A549 (cell line): ENCODE results near the gene SRGN. TPM values are rescaled to one million over a fixed set of nuclear protein-coding genes. Genes with fewer than 3 reads are reported as not detected.

Experiments used
- ATAC-seq, 2 experiments: fragments of 200-7000 bp in 1 of 2; fragments of >200 bp in 1 of 2; cut with Nextera tagmentation in 1 of 2; cut with Tn5 transposase in 1 of 2; 3 replicates each; pipeline versions ENCODE4 v1.8.0 to v1.9.1; 2018 to 2020; ENCODE audit warnings: mild to moderate bottlenecking in 1 of 2, moderate library complexity in 1 of 2
- CTCF ChIA-PET: fragments of 300-600 bp; sonication (Branson Sonifier 250); formaldehyde crosslinking; extraction: SDS; loops from one replicate; lab custom pipeline; 2021; ENCODE audit warnings: antibody characterized with exemption, inconsistent platforms; lab: Yijun Ruan, JAX
- POLR2A ChIA-PET: fragments of 350-600 bp; formaldehyde crosslinking; extraction: SDS; loops from one replicate; lab custom pipeline; 2021; ENCODE audit warnings: antibody characterized with exemption, inconsistent platforms; lab: Yijun Ruan, JAX
- DNase-seq, 2 experiments: peaks; one replicate each; pipeline versions ENCODE4 v3.0.0 to v3.0.0-alpha.2; 2011 to 2016; ENCODE audit warnings: low read depth in 1 of 2, low spot score in 1 of 2
- FAIRE-seq: peaks from 2 replicates; lab custom pipeline; 2011; peaks lifted over from hg19 to GRCh38; lab: Jason Lieb, UNC
- H3K27ac ChIP-seq, 2 experiments: fragments of >200 bp; sonication (Bioruptor Twin); formaldehyde crosslinking; 3 replicates each; pipeline ENCODE4 v1.5.1; 2016 to 2017
- H3K4me1 ChIP-seq: fragments of >200 bp; sonication (Bioruptor Twin); formaldehyde crosslinking; 3 replicates; pipeline ENCODE4 v1.6.1; 2016
- H3K4me2 ChIP-seq: fragments of >200 bp; sonication (Bioruptor Twin); formaldehyde crosslinking; 3 replicates; pipeline ENCODE4 v1.6.1; 2016
- H3K4me3 ChIP-seq: fragments of >200 bp; sonication (Bioruptor Twin); formaldehyde crosslinking; 3 replicates; pipeline ENCODE4 v1.5.1; 2016
- H3K9me3 ChIP-seq: fragments of >200 bp; sonication (Bioruptor Twin); formaldehyde crosslinking; 3 replicates; pipeline ENCODE4 v1.6.1; 2016
- HDAC2 ChIP-seq: fragments of 200-600 bp; sonication (generic); IDR thresholded peaks from 2 replicates; pipeline ENCODE4 v1.6.1; 2016
- HOXB13 ChIP-seq: fragments of 250-450 bp; sonication (Bioruptor Pico); IDR thresholded peaks from 2 replicates; pipeline ENCODE4 v1.5.0; 2020; ENCODE audit warnings: low read depth, mild to moderate bottlenecking, moderate library complexity
- JUN ChIP-seq, 2 experiments: fragments of >200 bp; sonication (Bioruptor Twin); formaldehyde crosslinking; IDR thresholded peaks; 2 replicates in 1 of 2; 3 replicates in 1 of 2; pipeline ENCODE4 v1.6.1; 2016 to 2017
- JUNB ChIP-seq: fragments of >200 bp; sonication (Bioruptor Twin); formaldehyde crosslinking; IDR thresholded peaks from 2 replicates; pipeline ENCODE4 v1.6.1; 2016
- NR3C1 ChIP-seq: fragments of >200 bp; sonication (Bioruptor Twin); formaldehyde crosslinking; IDR thresholded peaks from 3 replicates; pipeline ENCODE4 v1.6.1; 2017
- RAD21 ChIP-seq, 2 experiments: fragments of >200 bp in 1 of 2; sonication (Bioruptor Twin) in 1 of 2; formaldehyde crosslinking in 1 of 2; IDR thresholded peaks in 1 of 2; conservative IDR thresholded peaks in 1 of 2; 2 replicates in 1 of 2; 3 replicates in 1 of 2; pipeline ENCODE4 v1.6.1; 2012 to 2018; ENCODE audit warnings: inconsistent platforms in 1 of 2
- SMC3 ChIP-seq: fragments of >200 bp; sonication (Bioruptor Twin); formaldehyde crosslinking; IDR thresholded peaks from 3 replicates; pipeline ENCODE4 v1.6.1; 2018; ENCODE audit warnings: inconsistent platforms
- WGBS: methylation state at CpG from one replicate; pipeline ENCODE4 v1.1.6; 2017; ENCODE audit errors: missing lambda C conversion rate; 5-methylcytosine and 5-hydroxymethylcytosine counted together
- polyA plus RNA-seq, 4 experiments: library from polyadenylated mRNA; depleted of rRNA in 3 of 4; stranded (reverse); fragments of >200 nt; fragmentation: RNase III in 1 of 4; extraction: RNeasy Plus Mini Kit Qiagen cat#74134 plus additional on column Dnase treatment in 1 of 4; gene quantifications; 2 replicates in 3 of 4; 3 replicates in 1 of 4; pipeline ENCODE4 v1.2.3, GENCODE V29; 2011 to 2017
- TF ChIP-seq, protein P1 (sequence below): fragments of >200 bp; sonication (Bioruptor Twin); formaldehyde crosslinking; IDR thresholded peaks from 3 replicates; pipeline ENCODE4 v1.5.1; 2016
- TF ChIP-seq, protein P2 (sequence below): IDR thresholded peaks from 2 replicates; pipeline ENCODE4 v1.6.1; 2012
- TF ChIP-seq, protein P3 (sequence below): fragments of >200 bp; sonication (Bioruptor Twin); formaldehyde crosslinking; IDR thresholded peaks from 2 replicates; pipeline ENCODE4 v1.6.1; 2016

The SRGN gene
- polyA plus RNA-seq, 2 of the 4 experiments (the other 2 are of a cell fraction): 51.9 to 88.7 TPM

DNA sequence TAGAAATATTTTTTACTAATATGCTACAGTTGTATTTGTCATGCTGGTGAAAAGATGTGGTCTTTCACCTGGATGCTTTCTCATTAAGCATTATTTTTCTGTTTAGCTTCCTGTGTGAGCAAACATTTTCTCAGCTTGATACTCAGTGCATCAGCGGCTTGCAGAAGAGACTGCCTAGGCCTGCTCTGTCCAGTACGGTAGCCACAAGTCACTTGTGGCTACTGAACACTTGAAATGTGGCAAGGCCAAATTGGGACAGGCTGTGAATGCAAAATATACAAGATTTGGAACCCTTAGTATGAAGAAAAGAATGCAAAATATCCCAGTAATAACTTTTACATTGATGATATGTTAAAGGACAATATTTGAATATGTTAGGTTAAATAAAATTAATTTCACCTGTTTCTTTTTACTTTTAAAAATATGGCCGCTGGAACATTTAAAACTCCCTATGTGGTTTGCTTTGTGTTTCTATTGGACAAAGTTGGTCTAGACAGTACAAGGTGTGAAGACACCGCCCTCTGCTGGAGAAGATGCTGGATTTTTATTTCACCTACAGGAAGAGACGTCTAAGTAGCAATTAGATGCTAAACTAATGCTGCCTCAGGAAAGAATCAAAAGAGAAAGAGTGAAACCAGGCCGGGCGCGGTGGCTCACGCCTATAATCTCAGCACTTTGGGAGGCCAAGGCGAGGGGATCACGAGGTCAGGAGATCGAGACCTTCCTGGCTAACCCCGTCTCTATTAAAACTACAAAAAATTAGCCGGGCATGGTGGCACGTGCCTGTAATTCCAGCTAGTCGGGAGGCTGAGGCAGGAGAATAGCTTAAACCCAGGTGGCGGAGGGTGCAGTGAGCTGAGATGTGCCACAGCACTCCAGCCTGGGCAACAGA lies 5.3 kb downstream of the SRGN start:
- Histone ChIP-seq H3K4me3 (no peak overlapping the region), H3K4me1 (0 out of 3 replicates have a peak, but pooled peaks cover 5% of the 10 kb centered on the region), H3K9me3 (no peaks in the 10 kb centered on the region), H3K4me2 (no peak overlapping the region), H3K27ac (0 out of 6 replicates have a peak overlapping the region, but pooled peaks of 1 of the 2 experiments have one; percentile 25)
- TF ChIP-seq JUNB: no peak
- TF ChIP-seq RAD21 (conservative IDR thresholded peaks at IDR 0.05 in 1 of 2, IDR thresholded peaks at IDR 0.05 in 1 of 2): peak; percentile 89 to 92
- peak; percentile 93 for TF ChIP-seq SMC3
- TF ChIP-seq, protein P1, sequence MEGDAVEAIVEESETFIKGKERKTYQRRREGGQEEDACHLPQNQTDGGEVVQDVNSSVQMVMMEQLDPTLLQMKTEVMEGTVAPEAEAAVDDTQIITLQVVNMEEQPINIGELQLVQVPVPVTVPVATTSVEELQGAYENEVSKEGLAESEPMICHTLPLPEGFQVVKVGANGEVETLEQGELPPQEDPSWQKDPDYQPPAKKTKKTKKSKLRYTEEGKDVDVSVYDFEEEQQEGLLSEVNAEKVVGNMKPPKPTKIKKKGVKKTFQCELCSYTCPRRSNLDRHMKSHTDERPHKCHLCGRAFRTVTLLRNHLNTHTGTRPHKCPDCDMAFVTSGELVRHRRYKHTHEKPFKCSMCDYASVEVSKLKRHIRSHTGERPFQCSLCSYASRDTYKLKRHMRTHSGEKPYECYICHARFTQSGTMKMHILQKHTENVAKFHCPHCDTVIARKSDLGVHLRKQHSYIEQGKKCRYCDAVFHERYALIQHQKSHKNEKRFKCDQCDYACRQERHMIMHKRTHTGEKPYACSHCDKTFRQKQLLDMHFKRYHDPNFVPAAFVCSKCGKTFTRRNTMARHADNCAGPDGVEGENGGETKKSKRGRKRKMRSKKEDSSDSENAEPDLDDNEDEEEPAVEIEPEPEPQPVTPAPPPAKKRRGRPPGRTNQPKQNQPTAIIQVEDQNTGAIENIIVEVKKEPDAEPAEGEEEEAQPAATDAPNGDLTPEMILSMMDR: peak; percentile 93
- ATAC-seq (peak; percentile 87 to 91), FAIRE-seq (no peak), DNase-seq (peak; percentile 72 to 89)
- POLR2A ChIA-PET: no interaction called here
- CTCF ChIA-PET: interaction anchor here (0.6 to 6.0 kb wide), 64 partner anchors 9 to 300 kb away, joined by 3 to 122 read pairs (median 4); partner anchors contain the start of genes DDX21, HKDC1 and KIFBP
- WGBS: 52% methylated on average over 17 of the region's 17 CpGs

DNA sequence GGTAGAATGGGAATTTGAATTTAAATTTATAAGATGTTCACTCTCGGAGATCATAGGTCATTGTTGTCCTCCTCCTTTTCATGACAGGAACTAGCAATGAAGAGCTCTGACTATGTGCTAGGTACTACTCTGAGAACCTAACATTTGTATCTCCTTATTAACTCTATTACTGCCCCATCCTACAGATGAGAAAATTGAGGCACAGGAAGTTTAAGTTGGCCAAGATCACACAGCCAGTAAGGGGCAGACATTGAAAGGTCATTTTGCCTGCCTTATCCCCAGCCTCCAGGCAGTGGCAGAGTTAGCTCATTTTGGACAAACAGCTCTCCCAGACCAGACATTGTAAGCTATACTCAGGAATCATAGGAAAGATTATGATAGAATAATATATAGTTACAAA lies 6.0 kb downstream of the SRGN start:
- FAIRE-seq (no peak), ATAC-seq (peak; percentile 65 to 83; a peak in 4 of 6 replicates), DNase-seq (peak in 1 of 2 experiments; percentile 55)
- ChIA-PET CTCF (interaction anchor here (0.5 to 6.0 kb wide), 44 partner anchors 8 to 307 kb away, joined by 3 to 122 read pairs (median 5); partner anchors contain the start of gene DDX21), POLR2A (no interaction called here)
- Histone ChIP-seq H3K27ac (no peak overlapping the region), H3K9me3 (no peaks in the 10 kb centered on the region), H3K4me1 (0 out of 3 replicates have a peak, but pooled peaks cover 5% of the 10 kb centered on the region), H3K4me3 (no peak overlapping the region), H3K4me2 (no peak overlapping the region)
- TF ChIP-seq, protein P2, sequence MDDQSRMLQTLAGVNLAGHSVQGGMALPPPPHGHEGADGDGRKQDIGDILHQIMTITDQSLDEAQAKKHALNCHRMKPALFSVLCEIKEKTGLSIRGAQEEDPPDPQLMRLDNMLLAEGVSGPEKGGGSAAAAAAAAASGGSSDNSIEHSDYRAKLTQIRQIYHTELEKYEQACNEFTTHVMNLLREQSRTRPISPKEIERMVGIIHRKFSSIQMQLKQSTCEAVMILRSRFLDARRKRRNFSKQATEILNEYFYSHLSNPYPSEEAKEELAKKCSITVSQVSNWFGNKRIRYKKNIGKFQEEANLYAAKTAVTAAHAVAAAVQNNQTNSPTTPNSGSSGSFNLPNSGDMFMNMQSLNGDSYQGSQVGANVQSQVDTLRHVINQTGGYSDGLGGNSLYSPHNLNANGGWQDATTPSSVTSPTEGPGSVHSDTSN: no peak
- TF ChIP-seq, protein P1: peak; percentile 16; the same call in 1 of the 3 replicates
- TF ChIP-seq RAD21 (conservative IDR thresholded peaks at IDR 0.05 in 1 of 2, IDR thresholded peaks at IDR 0.05 in 1 of 2): peak; percentile 33 to 35; a peak in 4 of 5 replicates
- WGBS: 78% methylated on average over 1 of the region's 1 CpG

DNA sequence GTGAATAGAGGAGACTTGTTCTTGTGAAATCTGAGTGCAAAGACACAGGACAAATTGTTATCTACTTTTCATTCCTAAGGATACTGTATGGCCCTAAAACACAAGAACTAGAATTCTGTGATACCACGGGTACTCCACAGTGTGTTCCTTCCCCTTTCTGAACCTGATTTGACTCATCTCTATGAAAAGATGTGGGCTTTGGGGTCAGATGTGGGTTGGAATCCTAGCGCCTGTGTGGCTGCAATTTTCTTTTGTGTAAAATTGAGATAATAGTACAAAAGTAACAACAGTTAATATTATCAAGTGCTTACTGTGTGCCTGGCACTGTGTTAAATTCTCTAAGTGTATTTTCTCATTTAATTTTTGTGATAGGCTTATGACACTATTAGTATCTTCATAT lies 8.1 kb downstream of the SRGN start:
- no peak overlapping the region for H3K4me3 ChIP-seq
- CTCF ChIA-PET: interaction anchor here (4.7 to 6.0 kb wide), 2 partner anchors 7 to 90 kb away, joined by 41 to 122 read pairs; no protein-coding TSS in a partner anchor
- TF ChIP-seq, protein P3, sequence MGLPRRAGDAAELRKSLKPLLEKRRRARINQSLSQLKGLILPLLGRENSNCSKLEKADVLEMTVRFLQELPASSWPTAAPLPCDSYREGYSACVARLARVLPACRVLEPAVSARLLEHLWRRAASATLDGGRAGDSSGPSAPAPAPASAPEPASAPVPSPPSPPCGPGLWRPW: no peak
- TF ChIP-seq JUN (IDR thresholded peaks at IDR 0.05) (no peak), HOXB13 (CRISPR knock-in tag) (no peak), HDAC2 (no peak), NR3C1 (no peak)
- DNase-seq: no peak
- H3K9me3 ChIP-seq: no peaks in the 10 kb centered on the region
- no peak for FAIRE-seq
- ATAC-seq: no peak
- POLR2A ChIA-PET: no interaction called here
- H3K4me2 ChIP-seq: no peak overlapping the region
- no peak overlapping the region for H3K27ac ChIP-seq
- no peaks in the 10 kb centered on the region for H3K4me1 ChIP-seq
- WGBS: 76% methylated on average over 2 of the region's 2 CpGs
